ENCODE results near the gene TTC23. TPM values are rescaled to one million over a fixed set of nuclear protein-coding genes. Genes with fewer than 3 reads are reported as not detected.

TTC23 gene
- total RNA-seq, 4 donors from 2014 or later: 19.9 to 45.3 (median 34.0) TPM

DNA sequence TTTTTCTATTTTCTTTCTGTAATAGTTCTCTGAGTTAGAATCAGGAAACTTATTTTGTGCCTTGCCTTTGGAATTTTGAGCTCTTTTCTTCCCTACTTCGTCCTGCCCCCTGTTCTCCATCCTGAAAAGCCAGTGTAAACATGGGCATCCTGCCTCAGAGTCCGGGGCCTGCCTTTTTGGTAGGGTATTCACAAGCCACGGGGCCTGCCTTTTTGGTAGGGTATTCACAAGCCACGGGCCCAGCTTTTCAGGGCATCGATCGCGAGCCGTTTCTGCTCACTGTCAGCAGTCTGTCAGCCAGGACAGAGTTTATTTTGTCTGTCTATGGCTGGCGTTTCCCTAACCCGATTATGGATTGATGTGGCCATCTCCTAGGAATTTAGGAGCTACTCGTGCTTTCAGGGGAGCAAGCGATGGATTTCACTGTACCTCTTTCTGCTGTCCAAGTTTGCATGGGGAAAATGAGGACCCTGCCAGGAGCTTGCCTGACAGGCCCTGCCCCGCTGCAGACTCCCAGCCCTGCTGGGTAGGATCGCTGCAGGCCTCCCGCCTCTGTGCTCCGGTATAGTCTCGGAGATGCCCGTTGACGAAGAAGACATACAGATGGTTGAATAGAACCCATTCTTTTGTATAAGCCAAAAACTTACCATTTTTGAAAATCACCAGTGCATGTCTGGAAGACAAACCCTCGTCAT lies 131.7 kb downstream of the TTC23 start:
- no peak overlapping the region for H3K27ac ChIP-seq
- no peak for DNase-seq
- TF ChIP-seq POLR2A (IDR thresholded peaks at IDR 0.05) (no peak), CTCF (IDR thresholded peaks at IDR 0.05) (no peak)
- H3K9me3 ChIP-seq: no peaks in the 10 kb centered on the region
- no peaks in the 10 kb centered on the region for H3K36me3 ChIP-seq
- no peak overlapping the region for H3K4me3 ChIP-seq (replicated peaks in 1 of 3)
- no peaks in the 10 kb centered on the region for H3K4me1 ChIP-seq
- WGBS, 2 donors: 83 to 88% methylated on average over 20 of the region's 20 CpGs
- no peaks in the 10 kb centered on the region for H3K27me3 ChIP-seq
- intact Hi-C loops (cut with DNase I): no loop called here

DNA sequence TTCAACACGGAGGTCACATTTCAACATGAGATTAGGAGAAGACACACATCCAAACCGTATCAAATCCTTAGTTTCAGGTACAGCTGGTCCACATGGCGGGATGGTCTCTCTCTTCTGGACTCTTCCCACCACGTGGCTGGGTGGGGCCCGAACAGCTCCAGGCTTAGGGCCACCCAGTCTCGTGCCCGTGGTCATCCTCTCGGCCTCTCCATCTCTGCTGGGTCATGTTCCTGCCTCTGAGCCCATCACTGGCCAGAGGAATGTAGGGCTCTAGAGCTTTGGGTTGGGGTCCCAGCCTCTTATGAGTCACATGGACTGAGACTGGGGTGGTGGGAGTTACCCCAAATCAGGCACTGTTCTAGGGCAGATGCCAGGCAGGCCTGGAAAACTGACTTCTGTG lies 132.3 kb downstream of the TTC23 start:
- H3K36me3 ChIP-seq: no peaks in the 10 kb centered on the region
- no peaks in the 10 kb centered on the region for H3K4me1 ChIP-seq
- H3K27ac ChIP-seq: no peak overlapping the region
- no peak overlapping the region for H3K4me3 ChIP-seq (replicated peaks in 1 of 3)
- TF ChIP-seq CTCF (IDR thresholded peaks at IDR 0.05): no peak
- TF ChIP-seq POLR2A (IDR thresholded peaks at IDR 0.05): no peak
- no peaks in the 10 kb centered on the region for H3K27me3 ChIP-seq
- WGBS, 2 donors: 93 to 94% methylated on average over 7 to 8 of the region's 8 CpGs
- H3K9me3 ChIP-seq: no peaks in the 10 kb centered on the region
- intact Hi-C loops (cut with DNase I): no loop called here
- no peak for DNase-seq

GRCh38 chr15:99115300-99116215 lies 133.8 kb downstream of the TTC23 start:
- Histone ChIP-seq H3K9me3 (no peaks in the 10 kb centered on the region), H3K4me1 (no peaks in the 10 kb centered on the region), H3K4me3 (replicated peaks in 1 of 3) (no peak overlapping the region), H3K27ac (no peak overlapping the region), H3K36me3 (no peaks in the 10 kb centered on the region), H3K27me3 (no peaks in the 10 kb centered on the region)
- no peak for DNase-seq
- intact Hi-C loops (cut with DNase I): no loop called here
- 86 to 87% methylated on average over 11 of the region's 11 CpGs for WGBS, 2 donors
- TF ChIP-seq POLR2A (IDR thresholded peaks at IDR 0.05) (no peak), CTCF (IDR thresholded peaks at IDR 0.05) (no peak)

- WGBS, 2 donors: 84 to 90% methylated on average over 10 to 12 of the region's 12 CpGs
- Histone ChIP-seq H3K9me3 (no peaks in the 10 kb centered on the region), H3K27ac (no peak overlapping the region), H3K36me3 (no peaks in the 10 kb centered on the region), H3K27me3 (no peaks in the 10 kb centered on the region), H3K4me1 (no peaks in the 10 kb centered on the region), H3K4me3 (replicated peaks in 1 of 3) (no peak overlapping the region)
- no peak for DNase-seq
- intact Hi-C loops (cut with DNase I): no loop called here
- TF ChIP-seq CTCF (IDR thresholded peaks at IDR 0.05): no peak
- TF ChIP-seq POLR2A (IDR thresholded peaks at IDR 0.05): no peak
Observed at GRCh38 chr15:99114511-99115299, 134.7 kb downstream of the TTC23 start.

All from thyroid gland (tissue), 4 donors.